HG03108 (cell line): ENCODE results near the gene ADARB2.
"Not testable (repeated sequence)": the region's sequence is repeated elsewhere in the genome, so short reads cannot be mapped to it uniquely, and the experiment has no call there.

Experiments
- ATAC-seq: cut with Tn5 transposase; IDR thresholded peaks from one replicate; pipeline ENCODE4 v1.9.1; 2021; ENCODE audit warnings: moderate library complexity; ENCODE audit not compliant: unreplicated experiment

ADARB2 gene

GRCh38 chr10:1737222-1738061, at the start of gene ADARB2:
ADARB2 (minus strand) TSS chr10:1737525.
- peak; percentile 51 for ATAC-seq

- no peak for ATAC-seq
These were observed 48.5 kb upstream of the ADARB2 start for GRCh38 chr10:1785835-1786234.

GRCh38 chr10:1782841-1783240, 45.5 kb upstream of the ADARB2 start:
- no peak for ATAC-seq

- ATAC-seq = no peak
These were observed 42.5 kb upstream of the ADARB2 start for GRCh38 chr10:1779796-1780195.

GRCh38 chr10:1778375-1778969, 41.1 kb upstream of the ADARB2 start:
- no peak for ATAC-seq

- no peak for ATAC-seq
These were observed 38.9 kb upstream of the ADARB2 start for GRCh38 chr10:1776127-1776662.

GRCh38 chr10:1774796-1775195, 37.5 kb upstream of the ADARB2 start:
- no peak for ATAC-seq

- not testable (repeated sequence) for ATAC-seq
These were observed 35.9 kb upstream of the ADARB2 start for GRCh38 chr10:1773204-1773603.

GRCh38 chr10:1766049-1766448, 28.7 kb upstream of the ADARB2 start:
- no peak for ATAC-seq

- no peak for ATAC-seq
These were observed 24.8 kb upstream of the ADARB2 start for GRCh38 chr10:1762076-1762475.

- ATAC-seq = no peak
These were observed 17.3 kb upstream of the ADARB2 start for GRCh38 chr10:1754506-1755153.

GRCh38 chr10:1752153-1752552, 14.8 kb upstream of the ADARB2 start:
- ATAC-seq = no peak

GRCh38 chr10:1747590-1748157, 10.3 kb upstream of the ADARB2 start:
- no peak for ATAC-seq

- ATAC-seq = no peak
These were observed 9.5 kb upstream of the ADARB2 start for GRCh38 chr10:1746796-1747195.

GRCh38 chr10:1745780-1746456, 8.6 kb upstream of the ADARB2 start:
- ATAC-seq = no peak

- no peak for ATAC-seq
These were observed 7.2 kb upstream of the ADARB2 start for GRCh38 chr10:1744524-1744923.

GRCh38 chr10:1743141-1743540, 5.8 kb upstream of the ADARB2 start:
- no peak for ATAC-seq

- no peak for ATAC-seq
These were observed 4.1 kb upstream of the ADARB2 start for GRCh38 chr10:1741450-1741849.

- no peak for ATAC-seq
These were observed 2.4 kb upstream of the ADARB2 start for GRCh38 chr10:1739751-1740150.

GRCh38 chr10:1738950-1739349, 1.6 kb upstream of the ADARB2 start:
- peak; percentile 70 for ATAC-seq

- ATAC-seq = no peak
These were observed 428 bp downstream of the ADARB2 start for GRCh38 chr10:1736972-1737221.
